ENCODE data around the gene NUAK1. TPM values are rescaled to one million over a fixed set of nuclear protein-coding genes. Genes with fewer than 3 reads are reported as not detected.

Gene NUAK1
- polyA plus RNA-seq, 1 donor from 2014 or later, result 8.3 TPM

DNA sequence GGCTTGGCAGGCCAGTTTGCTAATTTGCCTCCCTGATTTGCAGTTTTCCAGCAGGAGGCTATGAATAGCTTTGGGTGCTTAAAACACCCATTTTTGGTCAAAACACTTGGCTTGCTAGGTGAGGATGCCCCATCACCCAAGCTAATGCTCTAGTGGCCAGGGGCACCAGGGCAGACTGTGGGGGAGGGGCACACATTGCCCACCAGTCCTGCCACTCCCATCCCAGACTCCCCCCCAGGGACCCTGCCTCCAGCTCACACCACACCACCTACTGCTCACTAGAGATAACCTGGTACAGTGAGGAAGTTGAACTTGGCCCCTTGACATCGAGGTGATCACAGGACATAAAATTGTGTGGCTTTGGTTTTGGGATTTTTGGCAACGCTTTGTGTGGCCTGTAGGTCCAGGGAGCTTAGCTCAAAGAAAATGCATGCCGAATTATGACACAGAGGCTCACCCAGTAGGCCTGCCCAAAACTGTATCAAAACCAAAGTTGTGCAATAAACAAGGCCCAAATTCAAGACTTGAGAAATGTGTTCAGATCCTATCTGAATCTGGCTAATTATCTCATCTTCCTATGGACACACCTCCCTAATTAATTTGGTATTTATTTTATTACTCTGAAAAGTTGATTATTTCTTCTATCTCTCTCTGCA is 4.3 kb downstream of the NUAK1 start:
- H3K4me3 ChIP-seq (ENCODE audit: low read length), result no peak overlapping the region
- no peak overlapping the region for H3K9ac ChIP-seq (ENCODE audit: low read length)
- H3K27me3 ChIP-seq (ENCODE audit: insufficient read depth, low read depth, low read length), result no peaks in the 10 kb centered on the region
- H2AFZ ChIP-seq (ENCODE audit: low read depth, low read length), result no peak overlapping the region
- TF ChIP-seq, protein P1, sequence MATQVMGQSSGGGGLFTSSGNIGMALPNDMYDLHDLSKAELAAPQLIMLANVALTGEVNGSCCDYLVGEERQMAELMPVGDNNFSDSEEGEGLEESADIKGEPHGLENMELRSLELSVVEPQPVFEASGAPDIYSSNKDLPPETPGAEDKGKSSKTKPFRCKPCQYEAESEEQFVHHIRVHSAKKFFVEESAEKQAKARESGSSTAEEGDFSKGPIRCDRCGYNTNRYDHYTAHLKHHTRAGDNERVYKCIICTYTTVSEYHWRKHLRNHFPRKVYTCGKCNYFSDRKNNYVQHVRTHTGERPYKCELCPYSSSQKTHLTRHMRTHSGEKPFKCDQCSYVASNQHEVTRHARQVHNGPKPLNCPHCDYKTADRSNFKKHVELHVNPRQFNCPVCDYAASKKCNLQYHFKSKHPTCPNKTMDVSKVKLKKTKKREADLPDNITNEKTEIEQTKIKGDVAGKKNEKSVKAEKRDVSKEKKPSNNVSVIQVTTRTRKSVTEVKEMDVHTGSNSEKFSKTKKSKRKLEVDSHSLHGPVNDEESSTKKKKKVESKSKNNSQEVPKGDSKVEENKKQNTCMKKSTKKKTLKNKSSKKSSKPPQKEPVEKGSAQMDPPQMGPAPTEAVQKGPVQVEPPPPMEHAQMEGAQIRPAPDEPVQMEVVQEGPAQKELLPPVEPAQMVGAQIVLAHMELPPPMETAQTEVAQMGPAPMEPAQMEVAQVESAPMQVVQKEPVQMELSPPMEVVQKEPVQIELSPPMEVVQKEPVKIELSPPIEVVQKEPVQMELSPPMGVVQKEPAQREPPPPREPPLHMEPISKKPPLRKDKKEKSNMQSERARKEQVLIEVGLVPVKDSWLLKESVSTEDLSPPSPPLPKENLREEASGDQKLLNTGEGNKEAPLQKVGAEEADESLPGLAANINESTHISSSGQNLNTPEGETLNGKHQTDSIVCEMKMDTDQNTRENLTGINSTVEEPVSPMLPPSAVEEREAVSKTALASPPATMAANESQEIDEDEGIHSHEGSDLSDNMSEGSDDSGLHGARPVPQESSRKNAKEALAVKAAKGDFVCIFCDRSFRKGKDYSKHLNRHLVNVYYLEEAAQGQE (IDR thresholded peaks at IDR 0.05; ENCODE audit: borderline replicate concordance), result no peak
- no peak for TF ChIP-seq EP300 (conservative IDR thresholded peaks at IDR 0.05; ENCODE audit: poor library complexity, severe bottlenecking)
- H3F3A ChIP-seq (ENCODE audit: insufficient read depth, low read length, poor library complexity, severe bottlenecking), result no peaks in the 10 kb centered on the region
- H3K36me3 ChIP-seq (ENCODE audit: insufficient read depth, low read length), result no peaks in the 10 kb centered on the region
- H3K79me2 ChIP-seq (replicated peaks; ENCODE audit: insufficient read depth, low read length), result peaks cover 67% of the 10 kb centered on the region
- no peaks in the 10 kb centered on the region for H4K20me1 ChIP-seq (ENCODE audit: insufficient read depth)
- H3K4me2 ChIP-seq (ENCODE audit: low read length), result no peak overlapping the region
- no peaks in the 10 kb centered on the region for H3K9me3 ChIP-seq (ENCODE audit: low read length)
- H3K9me2 ChIP-seq (ENCODE audit: insufficient read depth, low read length), result no peaks in the 10 kb centered on the region
- H3K27ac ChIP-seq (ENCODE audit: low read length), result no peak overlapping the region

DNA sequence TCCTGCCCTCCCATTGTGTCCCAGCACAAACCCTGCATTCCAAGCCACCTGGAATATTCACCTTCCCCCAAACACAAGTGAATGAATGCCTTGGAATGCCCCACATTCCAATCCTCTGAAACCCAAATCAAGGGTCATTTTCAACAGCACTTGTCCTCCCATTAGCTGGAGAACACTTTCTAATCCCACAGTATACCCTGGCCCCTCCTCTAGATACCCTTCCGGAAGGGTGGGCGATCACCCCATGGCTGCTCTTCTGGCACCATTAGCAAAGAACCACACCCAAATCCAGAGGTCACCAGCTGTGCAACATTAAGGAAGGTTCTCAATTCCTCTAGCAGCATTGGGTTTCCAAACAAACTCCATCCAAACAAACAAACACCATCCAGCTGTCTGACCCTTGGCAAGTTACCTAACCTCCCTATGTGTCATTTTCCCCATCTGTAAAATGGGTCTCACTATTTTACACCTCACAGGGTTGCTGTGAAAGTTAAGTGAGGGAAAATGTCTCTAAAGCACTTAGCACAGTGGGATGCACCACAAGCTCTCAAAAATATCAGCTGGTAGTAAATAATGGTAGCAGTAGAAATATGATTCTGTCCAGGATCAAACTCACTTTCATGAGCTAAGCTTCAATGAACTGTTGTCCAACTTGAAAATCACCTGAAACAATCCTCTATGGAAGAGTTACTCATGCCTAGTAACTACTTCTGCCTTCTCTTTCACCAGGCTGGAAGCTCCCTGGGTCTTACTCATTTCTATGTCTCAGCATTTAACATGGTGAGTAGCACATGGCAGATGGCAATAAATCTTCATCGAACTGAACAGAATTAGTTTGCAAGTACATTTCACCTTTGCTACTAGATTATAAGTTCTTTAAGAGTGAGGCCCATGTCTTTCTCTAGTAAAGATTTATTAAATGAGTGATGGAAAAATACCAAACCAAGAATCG is 5.3 kb downstream of the NUAK1 start:
- peaks cover 67% of the 10 kb centered on the region for H3K79me2 ChIP-seq (replicated peaks; ENCODE audit: insufficient read depth, low read length)
- H3K9ac ChIP-seq (ENCODE audit: low read length), result no peak overlapping the region
- H3K27me3 ChIP-seq (ENCODE audit: insufficient read depth, low read depth, low read length), result no peaks in the 10 kb centered on the region
- TF ChIP-seq SMC3 (conservative IDR thresholded peaks at IDR 0.05; ENCODE audit: poor library complexity) (no peak), TAF1 (IDR thresholded peaks at IDR 0.05; ENCODE audit: low read depth) (no peak), EZH2 (IDR thresholded peaks at IDR 0.05; ENCODE audit: borderline replicate concordance, insufficient read depth, low read length, poor library complexity, severe bottlenecking) (no peak), POLR2AphosphoS5 (IDR thresholded peaks at IDR 0.05) (no peak), MXI1 (conservative IDR thresholded peaks at IDR 0.05; ENCODE audit: poor library complexity, severe bottlenecking) (no peak), RAD21 (conservative IDR thresholded peaks at IDR 0.05) (no peak), EP300 (conservative IDR thresholded peaks at IDR 0.05; ENCODE audit: poor library complexity, severe bottlenecking) (no peak)
- TF ChIP-seq, protein P1 (IDR thresholded peaks at IDR 0.05; ENCODE audit: borderline replicate concordance), result no peak
- TF ChIP-seq, protein P2, sequence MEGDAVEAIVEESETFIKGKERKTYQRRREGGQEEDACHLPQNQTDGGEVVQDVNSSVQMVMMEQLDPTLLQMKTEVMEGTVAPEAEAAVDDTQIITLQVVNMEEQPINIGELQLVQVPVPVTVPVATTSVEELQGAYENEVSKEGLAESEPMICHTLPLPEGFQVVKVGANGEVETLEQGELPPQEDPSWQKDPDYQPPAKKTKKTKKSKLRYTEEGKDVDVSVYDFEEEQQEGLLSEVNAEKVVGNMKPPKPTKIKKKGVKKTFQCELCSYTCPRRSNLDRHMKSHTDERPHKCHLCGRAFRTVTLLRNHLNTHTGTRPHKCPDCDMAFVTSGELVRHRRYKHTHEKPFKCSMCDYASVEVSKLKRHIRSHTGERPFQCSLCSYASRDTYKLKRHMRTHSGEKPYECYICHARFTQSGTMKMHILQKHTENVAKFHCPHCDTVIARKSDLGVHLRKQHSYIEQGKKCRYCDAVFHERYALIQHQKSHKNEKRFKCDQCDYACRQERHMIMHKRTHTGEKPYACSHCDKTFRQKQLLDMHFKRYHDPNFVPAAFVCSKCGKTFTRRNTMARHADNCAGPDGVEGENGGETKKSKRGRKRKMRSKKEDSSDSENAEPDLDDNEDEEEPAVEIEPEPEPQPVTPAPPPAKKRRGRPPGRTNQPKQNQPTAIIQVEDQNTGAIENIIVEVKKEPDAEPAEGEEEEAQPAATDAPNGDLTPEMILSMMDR (IDR thresholded peaks at IDR 0.05; ENCODE audit: poor library complexity, severe bottlenecking), result no peak
- no peaks in the 10 kb centered on the region for H3K36me3 ChIP-seq (ENCODE audit: insufficient read depth, low read length)
- H4K20me1 ChIP-seq (ENCODE audit: insufficient read depth), result no peaks in the 10 kb centered on the region
- H3K9me3 ChIP-seq (ENCODE audit: low read length), result no peaks in the 10 kb centered on the region
- H3F3A ChIP-seq (ENCODE audit: insufficient read depth, low read length, poor library complexity, severe bottlenecking), result no peaks in the 10 kb centered on the region
- no peaks in the 10 kb centered on the region for H3K9me2 ChIP-seq (ENCODE audit: insufficient read depth, low read length)
- no peak overlapping the region for H3K4me2 ChIP-seq (ENCODE audit: low read length)
- no peak overlapping the region for H3K4me3 ChIP-seq (ENCODE audit: low read length)
- H3K27ac ChIP-seq (ENCODE audit: low read length), result no peak overlapping the region
- no peak overlapping the region for H2AFZ ChIP-seq (ENCODE audit: low read depth, low read length)
